IPS DF 6.9 (cell line): Measurements from ENCODE around the gene LTBP1.
A peak's percentile ranks its signal among the peaks of the same experiment; 100 is the strongest.

Experiments
- DNase-seq: peaks from one replicate; pipeline ENCODE4 v3.0.0-alpha.2; 2013; ENCODE audit warnings: low read depth, low spot score
- H3K27ac ChIP-seq: one replicate; pipeline ENCODE4 v1.5.1; 2013; ENCODE audit warnings: low read length, control low read depth
- H3K27me3 ChIP-seq: 2 replicates; pipeline ENCODE4 v1.6.1; 2013; ENCODE audit warnings: mild to moderate bottlenecking, low read length; ENCODE audit not compliant: control insufficient read depth, insufficient read depth
- H3K36me3 ChIP-seq: 2 replicates; pipeline ENCODE4 v1.6.1; 2013; ENCODE audit warnings: low read length; ENCODE audit not compliant: control insufficient read depth, insufficient read depth
- H3K4me1 ChIP-seq: 2 replicates; pipeline ENCODE4 v1.6.1; 2013; ENCODE audit warnings: low read length; ENCODE audit not compliant: control insufficient read depth, insufficient read depth
- H3K4me3 ChIP-seq: 2 replicates; pipeline ENCODE4 v1.5.1; 2013; ENCODE audit warnings: mild to moderate bottlenecking, low read length
- H3K9me3 ChIP-seq: 2 replicates; pipeline ENCODE4 v1.6.1; 2013; ENCODE audit warnings: low read length, inconsistent platforms; ENCODE audit not compliant: control insufficient read depth, insufficient read depth
- WGBS: extraction: QIAGEN DNeasy Blood & Tissue Kit; methylation state at CpG from one replicate; pipeline ENCODE4 v1.1.7; 2013; ENCODE audit warnings: mixed read lengths, missing lambda C conversion rate; ENCODE audit not compliant: insufficient read length, insufficient coverage; 5-methylcytosine and 5-hydroxymethylcytosine counted together

LTBP1 gene

GRCh38 chr2:32946314-32947075, at the start of gene LTBP1:
LTBP1 (plus strand) TSS chr2:32946953; CDS start chr2:32947325, 372 bp downstream.
- no peak within 1 kb of the TSS for H3K27ac ChIP-seq
- peak within 1 kb of the TSS; percentile 46 for H3K4me3 ChIP-seq
- H3K27me3 ChIP-seq: no peaks in the 10 kb centered on the region
- H3K9me3 ChIP-seq: no peaks in the 10 kb centered on the region
- H3K36me3 ChIP-seq: no peaks in the 10 kb centered on the region; the same call in 1 of the 2 replicates
- no peak for DNase-seq
- WGBS: no CpG with 5 or more reads among the region's 68 CpGs
- 0 out of 2 replicates have a peak, but pooled peaks cover 2% of the 10 kb centered on the region for H3K4me1 ChIP-seq

- Histone ChIP-seq H3K4me3 (no peak overlapping the region), H3K4me1 (no peaks in the 10 kb centered on the region), H3K27ac (no peak overlapping the region), H3K27me3 (no peaks in the 10 kb centered on the region), H3K36me3 (no peaks in the 10 kb centered on the region), H3K9me3 (no peaks in the 10 kb centered on the region)
- no peak for DNase-seq
- no CpG with 5 or more reads among the region's 12 CpGs for WGBS
These were observed 46.3 kb upstream of the LTBP1 start for GRCh38 chr2:32900246-32900973.

- DNase-seq: no peak
- no CpG with 5 or more reads among the region's 7 CpGs for WGBS
These were observed 45.4 kb upstream of the LTBP1 start for GRCh38 chr2:32901313-32901712.

GRCh38 chr2:32902174-32902573, 44.6 kb upstream of the LTBP1 start:
- no peaks in the 10 kb centered on the region for H3K27me3 ChIP-seq
- no peak overlapping the region for H3K4me3 ChIP-seq
- H3K4me1 ChIP-seq: no peaks in the 10 kb centered on the region
- H3K36me3 ChIP-seq: no peaks in the 10 kb centered on the region
- no peaks in the 10 kb centered on the region for H3K9me3 ChIP-seq
- WGBS: no CpG with 5 or more reads among the region's 1 CpG
- no peak for DNase-seq
- H3K27ac ChIP-seq: no peak overlapping the region

More at GRCh38 chr2:32901313-32901712, 45.4 kb upstream of the LTBP1 start:
- Histone ChIP-seq H3K4me1 (no peaks in the 10 kb centered on the region), H3K36me3 (no peaks in the 10 kb centered on the region), H3K27ac (no peak overlapping the region), H3K4me3 (no peak overlapping the region), H3K9me3 (no peaks in the 10 kb centered on the region), H3K27me3 (no peaks in the 10 kb centered on the region)

- no peaks in the 10 kb centered on the region for H3K9me3 ChIP-seq
- no peaks in the 10 kb centered on the region for H3K27me3 ChIP-seq
- WGBS: no CpG with 5 or more reads among the region's 4 CpGs
- no peaks in the 10 kb centered on the region for H3K4me1 ChIP-seq
- no peak for DNase-seq
- no peak overlapping the region for H3K27ac ChIP-seq
- H3K4me3 ChIP-seq: no peak overlapping the region
- no peaks in the 10 kb centered on the region for H3K36me3 ChIP-seq
These were observed 43.8 kb upstream of the LTBP1 start for GRCh38 chr2:32902986-32903385.

- H3K27ac ChIP-seq: no peak overlapping the region
- no peaks in the 10 kb centered on the region for H3K36me3 ChIP-seq
- H3K9me3 ChIP-seq: no peaks in the 10 kb centered on the region
- no CpG with 5 or more reads among the region's 3 CpGs for WGBS
- no peak overlapping the region for H3K4me3 ChIP-seq
- H3K4me1 ChIP-seq: no peaks in the 10 kb centered on the region
- no peak for DNase-seq
- H3K27me3 ChIP-seq: no peaks in the 10 kb centered on the region
These were observed 42.7 kb upstream of the LTBP1 start for GRCh38 chr2:32904074-32904473.

GRCh38 chr2:32904751-32905150, 42.0 kb upstream of the LTBP1 start:
- H3K36me3 ChIP-seq: no peaks in the 10 kb centered on the region
- WGBS: no CpG with 5 or more reads among the region's 3 CpGs
- no peak overlapping the region for H3K4me3 ChIP-seq
- no peak for DNase-seq
- no peaks in the 10 kb centered on the region for H3K27me3 ChIP-seq
- H3K9me3 ChIP-seq: no peaks in the 10 kb centered on the region
- H3K4me1 ChIP-seq: no peaks in the 10 kb centered on the region
- H3K27ac ChIP-seq: no peak overlapping the region

- WGBS: no CpG with 5 or more reads among the region's 3 CpGs
- DNase-seq: no peak
- no peak overlapping the region for H3K27ac ChIP-seq
These were observed 41.5 kb upstream of the LTBP1 start for GRCh38 chr2:32905270-32905669.

GRCh38 chr2:32910883-32911598, 35.7 kb upstream of the LTBP1 start:
- no peaks in the 10 kb centered on the region for H3K27me3 ChIP-seq
- H3K9me3 ChIP-seq: no peaks in the 10 kb centered on the region
- H3K4me1 ChIP-seq: no peaks in the 10 kb centered on the region
- H3K4me3 ChIP-seq: no peak overlapping the region
- no CpG with 5 or more reads among the region's 8 CpGs for WGBS
- no peak for DNase-seq
- H3K27ac ChIP-seq: no peak overlapping the region
- H3K36me3 ChIP-seq: no peaks in the 10 kb centered on the region

More at GRCh38 chr2:32905270-32905669, 41.5 kb upstream of the LTBP1 start:
- Histone ChIP-seq H3K36me3 (no peaks in the 10 kb centered on the region), H3K9me3 (no peaks in the 10 kb centered on the region), H3K4me1 (no peaks in the 10 kb centered on the region), H3K4me3 (no peak overlapping the region), H3K27me3 (no peaks in the 10 kb centered on the region)

- DNase-seq: no peak
- Histone ChIP-seq H3K4me1 (no peaks in the 10 kb centered on the region), H3K4me3 (no peak overlapping the region), H3K27ac (no peak overlapping the region), H3K36me3 (no peaks in the 10 kb centered on the region), H3K27me3 (no peaks in the 10 kb centered on the region), H3K9me3 (no peaks in the 10 kb centered on the region)
- no CpG with 5 or more reads among the region's 1 CpG for WGBS
These were observed 31.1 kb upstream of the LTBP1 start for GRCh38 chr2:32915694-32916093.
